NT2/D1 (cell line): ENCODE results near the gene SMARCC2.

ENCODE experiments used
- YY1 ChIP-seq: IDR thresholded peaks from 2 replicates; pipeline ENCODE4 v1.6.1; 2011; ENCODE audit not compliant: insufficient read length, insufficient read depth
- ZNF274 ChIP-seq: IDR thresholded peaks from 2 replicates; pipeline ENCODE4 v1.6.1; 2011; ENCODE audit warnings: mild to moderate bottlenecking, low read depth, low read length

DNA sequence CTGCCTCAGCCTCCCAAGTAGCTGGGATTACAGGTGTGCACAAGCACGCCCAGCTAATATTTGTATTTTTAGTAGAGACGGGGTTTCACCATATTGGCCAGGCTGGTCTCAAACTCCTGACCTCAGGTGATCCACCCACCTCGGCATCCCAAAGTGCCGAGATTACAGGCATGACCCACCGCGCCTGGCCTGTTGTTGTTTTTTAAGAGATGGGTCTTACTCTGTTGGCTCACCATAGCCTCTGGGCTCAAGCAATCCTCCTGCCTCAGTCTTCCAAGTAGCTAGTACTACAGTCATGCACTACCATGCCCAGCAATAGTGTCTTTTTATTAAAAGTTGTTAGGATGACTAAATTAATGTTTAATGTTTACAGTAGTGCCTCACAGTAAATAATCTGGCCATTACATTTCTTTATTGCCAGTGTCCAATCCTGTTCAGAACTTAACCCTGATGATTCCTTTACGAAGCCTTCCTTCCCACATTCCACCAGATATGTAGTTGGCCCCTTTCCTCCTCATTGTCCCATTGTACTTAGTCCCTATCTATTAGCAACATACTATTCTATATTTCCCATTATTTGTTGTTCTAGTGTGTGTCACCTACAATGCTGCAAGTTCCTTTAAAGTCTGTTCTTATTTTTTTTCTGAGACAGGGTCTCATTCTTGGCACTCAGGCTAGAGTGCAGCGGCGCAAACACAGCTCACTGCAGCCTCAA, 8.8 kb upstream of the SMARCC2 start:
- TF ChIP-seq ZNF274 (no peak), YY1 (no peak)
